Small intestine (tissue), 16 donors: Measurements from ENCODE around the gene DUS3L. TPM values are rescaled to one million over a fixed set of nuclear protein-coding genes. Genes with fewer than 3 reads are reported as not detected.

Experiments
- DNase-seq, 2 donors: peaks; one replicate each; pipeline versions ENCODE4 v3.0.0 to v3.0.0-alpha.2; 2013
- FAIRE-seq: peaks from 2 replicates; lab custom pipeline; 2012; peaks lifted over from hg19 to GRCh38; lab: Jason Lieb, UNC
- H3K27ac ChIP-seq, 3 donors: one replicate each; pipeline ENCODE4 v1.5.1; 2013; ENCODE audit warnings: low read length in 2 of 3, mild to moderate bottlenecking in 2 of 3, control low read depth in 1 of 3, inconsistent platforms in 1 of 3, low read depth in 1 of 3, moderate library complexity in 1 of 3
- H3K27me3 ChIP-seq, 3 donors: one replicate each; pipeline ENCODE4 v1.6.1; 2013; ENCODE audit warnings: low read length in 3 of 3, inconsistent platforms in 1 of 3; ENCODE audit not compliant: control insufficient read depth in 3 of 3, insufficient read depth in 3 of 3
- H3K36me3 ChIP-seq, 3 donors: one replicate each; pipeline ENCODE4 v1.6.1; 2013; ENCODE audit warnings: low read length in 3 of 3, inconsistent platforms in 1 of 3, low read depth in 1 of 3, mild to moderate bottlenecking in 1 of 3, moderate library complexity in 1 of 3; ENCODE audit not compliant: control insufficient read depth in 3 of 3, insufficient read depth in 2 of 3
- H3K4me1 ChIP-seq, 3 donors: one replicate each; pipeline ENCODE4 v1.6.1; 2013; ENCODE audit warnings: low read length in 2 of 3, inconsistent platforms in 1 of 3, low read depth in 1 of 3, mild to moderate bottlenecking in 1 of 3, moderate library complexity in 1 of 3; ENCODE audit not compliant: control insufficient read depth in 3 of 3, insufficient read depth in 2 of 3
- H3K4me3 ChIP-seq, 3 donors: one replicate each; pipeline ENCODE4 v1.5.1; 2013; ENCODE audit warnings: low read length in 3 of 3, control low read depth in 1 of 3, inconsistent platforms in 1 of 3, low read depth in 1 of 3, mild to moderate bottlenecking in 1 of 3, moderate library complexity in 1 of 3
- H3K9me3 ChIP-seq, 2 donors: one replicate each; pipeline ENCODE4 v1.6.1; 2013; ENCODE audit warnings: low read depth in 1 of 2, low read length in 1 of 2; ENCODE audit not compliant: control insufficient read depth in 2 of 2, insufficient read depth in 1 of 2
- WGBS, 3 donors: extraction: QIAGEN DNeasy Blood & Tissue Kit; methylation state at CpG; one replicate each; pipeline ENCODE4 v1.1.7; 2013; 5-methylcytosine and 5-hydroxymethylcytosine counted together
- long read RNA-seq, 10 donors: transcript quantifications; one replicate each; lab custom pipeline, GENCODE V29; 2026
- polyA plus RNA-seq, 4 donors: library from polyadenylated mRNA; stranded (reverse) in 3 of 4; unstranded in 1 of 4; fragments of 200-250 nt in 3 of 4; fragments of 120-200 nt in 1 of 4; gene quantifications; one replicate each; pipeline versions ENCODE4 v1.2.1 to v1.2.3, GENCODE V29; 2013
- donor health status: healthy with polysubstance abuse.
- donor health status: control.
- donor health status: control.
- donor health status: Bipolar disorder and iron deficiency.
- donor health status: healthy.

Gene DUS3L, protein sequence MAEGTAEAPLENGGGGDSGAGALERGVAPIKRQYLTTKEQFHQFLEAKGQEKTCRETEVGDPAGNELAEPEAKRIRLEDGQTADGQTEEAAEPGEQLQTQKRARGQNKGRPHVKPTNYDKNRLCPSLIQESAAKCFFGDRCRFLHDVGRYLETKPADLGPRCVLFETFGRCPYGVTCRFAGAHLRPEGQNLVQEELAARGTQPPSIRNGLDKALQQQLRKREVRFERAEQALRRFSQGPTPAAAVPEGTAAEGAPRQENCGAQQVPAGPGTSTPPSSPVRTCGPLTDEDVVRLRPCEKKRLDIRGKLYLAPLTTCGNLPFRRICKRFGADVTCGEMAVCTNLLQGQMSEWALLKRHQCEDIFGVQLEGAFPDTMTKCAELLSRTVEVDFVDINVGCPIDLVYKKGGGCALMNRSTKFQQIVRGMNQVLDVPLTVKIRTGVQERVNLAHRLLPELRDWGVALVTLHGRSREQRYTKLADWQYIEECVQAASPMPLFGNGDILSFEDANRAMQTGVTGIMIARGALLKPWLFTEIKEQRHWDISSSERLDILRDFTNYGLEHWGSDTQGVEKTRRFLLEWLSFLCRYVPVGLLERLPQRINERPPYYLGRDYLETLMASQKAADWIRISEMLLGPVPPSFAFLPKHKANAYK
- polyA plus RNA-seq: 10 to 100 TPM; 31.8 to 43.8 (median 41.9) TPM
- long read RNA-seq, donor 1: 0 reads
- long read RNA-seq, donor 2: 0 reads
- long read RNA-seq, donor 3, partial matches to known transcripts: 0 of 3 reads
- long read RNA-seq, donor 3, other reads (novel, unspliced or antisense): 0 of 3 reads
- long read RNA-seq, donor 4: 0 reads
- long read RNA-seq, donor 5: 0 reads
- long read RNA-seq, donor 6, partial matches to known transcripts: 5 of 6 reads
- long read RNA-seq, donor 6, other reads (novel, unspliced or antisense): 0 of 6 reads
- long read RNA-seq, donor 7, partial matches to known transcripts: 0 of 5 reads
- long read RNA-seq, donor 7, other reads (novel, unspliced or antisense): 0 of 5 reads
- long read RNA-seq, donor 8, partial matches to known transcripts: 0 of 1 reads
- long read RNA-seq, donor 8, other reads (novel, unspliced or antisense): 0 of 1 reads
- long read RNA-seq, donor 9: 0 reads
- long read RNA-seq, donor 10, partial matches to known transcripts: 0 of 4 reads
- long read RNA-seq, donor 10, other reads (novel, unspliced or antisense): 0 of 4 reads

GRCh38 chr19:5790559-5791520 is at the start of gene DUS3L:
TSS of gene DUS3L (minus strand) at chr19:5791163. CDS start at chr19:5791141, 22 bp downstream.
- Histone ChIP-seq H3K27ac (peak within 1 kb of the TSS; percentile 89 to 96 (median 95)), H3K4me3 (peak within 1 kb of the TSS; percentile 51 to 80 (median 71)), H3K9me3 (peaks cover 0 to 8% of the 10 kb centered on the region in 2 donors), H3K27me3 (no peaks in the 10 kb centered on the region), H3K36me3 (peaks cover 20 to 45% (median 22%) of the 10 kb centered on the region in 3 donors), H3K4me1 (peaks cover 2 to 6% (median 4%) of the 10 kb centered on the region in 3 donors)
- FAIRE-seq (no peak), DNase-seq (peak; percentile 98)
- 11 to 13% (median 11%) methylated on average over 62 to 72 of the region's 72 CpGs for WGBS, 3 donors

DNA sequence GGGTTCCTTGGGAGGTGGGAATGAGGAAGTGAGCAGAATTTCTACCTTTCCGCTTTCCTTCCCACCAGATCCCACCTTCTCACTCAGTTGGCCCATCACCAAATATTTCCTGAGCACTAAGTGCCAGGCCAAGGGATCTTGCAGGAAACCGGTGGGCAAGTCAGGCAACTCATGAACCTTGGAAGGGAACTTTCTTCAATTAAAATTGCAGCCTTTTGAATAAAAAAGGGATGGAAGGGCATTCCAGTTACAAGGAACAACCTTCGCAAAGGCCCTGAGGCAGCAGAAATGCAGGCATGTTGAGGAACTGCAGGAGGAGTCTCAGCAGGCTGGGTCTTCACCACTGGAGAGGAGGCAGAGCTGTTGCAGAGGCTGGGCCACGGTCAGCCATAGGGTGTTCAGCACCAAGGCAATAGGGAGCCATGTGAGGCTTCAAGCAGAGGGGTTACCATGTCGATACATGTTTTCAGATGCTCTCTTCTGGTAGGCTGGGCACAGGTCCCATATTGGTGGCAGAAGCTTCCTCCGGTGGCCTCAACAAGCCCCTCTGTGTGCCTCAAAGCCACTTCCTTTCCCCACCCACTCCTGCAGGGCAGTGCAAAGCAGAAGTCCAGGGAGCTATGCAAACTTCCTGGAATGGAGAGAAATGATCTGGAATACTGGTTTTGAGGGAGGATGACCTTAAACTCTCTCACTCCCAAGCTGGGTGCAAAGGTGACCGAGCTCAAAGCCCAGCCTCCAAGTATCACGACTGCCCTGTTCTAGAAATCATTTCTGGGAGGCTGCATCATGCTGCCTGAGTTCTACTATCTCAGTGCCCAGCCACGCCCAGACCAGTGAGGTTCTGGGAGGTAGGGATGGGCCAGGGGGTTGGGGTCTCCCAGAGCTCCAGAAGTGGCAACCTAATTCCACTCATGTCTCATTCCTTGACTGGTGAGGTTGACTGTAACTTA is 48.4 kb upstream of the DUS3L start, which contains the start of gene FUT6:
TSS of gene FUT6 (minus strand) at position 638 of the 953 bp plus-strand sequence. CDS start 7,135 bp downstream, outside the sequence.
- DNase-seq: peak; percentile 55 to 92
- Histone ChIP-seq H3K9me3 (no peaks in the 10 kb centered on the region), H3K4me1 (peaks cover 0 to 14% (median 1%) of the 10 kb centered on the region in 3 donors), H3K27me3 (no peaks in the 10 kb centered on the region), H3K36me3 (peaks cover 0 to 3% (median 2%) of the 10 kb centered on the region in 3 donors), H3K27ac (peak within 1 kb of the TSS in 2 of 3 donors; percentile 93 to 98), H3K4me3 (peak within 1 kb of the TSS in 1 of 3 donors; percentile 73)
- WGBS, 3 donors: 57 to 64% (median 62%) methylated on average over 8 to 9 of the region's 9 CpGs
- no peak for FAIRE-seq

GRCh38 chr19:5838353-5839064 is 47.5 kb upstream of the DUS3L start:
- Histone ChIP-seq H3K9me3 (no peaks in the 10 kb centered on the region), H3K27me3 (no peaks in the 10 kb centered on the region), H3K27ac (peak overlapping the region in 2 of 3 donors; percentile 93 to 98), H3K36me3 (peaks cover 0 to 3% (median 0%) of the 10 kb centered on the region in 3 donors), H3K4me3 (peak overlapping the region in 2 of 3 donors; percentile 27 to 73), H3K4me1 (peaks cover 0 to 14% (median 0%) of the 10 kb centered on the region in 3 donors)
- FAIRE-seq (no peak), DNase-seq (peak in 1 of 2 donors; percentile 85)
- WGBS, 3 donors: 14 to 33% (median 23%) methylated on average over 20 of the region's 20 CpGs

DNA sequence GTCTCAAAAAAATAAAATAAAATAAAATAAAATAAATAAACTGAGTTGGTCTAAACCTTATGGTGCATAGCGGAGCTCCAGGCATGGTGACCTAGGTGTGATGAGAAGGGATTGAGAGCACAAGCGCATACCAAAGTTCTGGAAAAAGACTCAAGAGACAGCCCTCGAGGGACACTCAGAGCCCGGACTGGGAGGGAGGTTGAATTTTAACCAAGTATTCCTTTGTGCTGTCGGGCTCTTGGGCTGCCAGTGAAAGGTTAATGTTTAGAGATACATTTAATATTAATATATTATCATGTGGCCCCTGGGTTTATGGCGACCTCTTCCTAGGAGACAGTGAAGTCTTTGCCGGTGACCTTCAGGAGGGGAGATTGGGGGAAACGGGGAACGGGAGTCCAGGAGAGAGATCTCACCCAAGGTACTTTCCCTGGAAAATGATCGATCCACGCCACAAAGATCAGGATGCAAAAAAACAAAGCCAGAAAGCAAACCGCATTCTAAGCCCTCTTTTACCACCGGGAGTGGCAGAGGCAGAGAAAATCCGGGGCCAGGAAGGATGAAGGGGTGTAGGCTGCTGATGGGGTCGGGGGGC is 46.9 kb upstream of the DUS3L start:
- Histone ChIP-seq H3K4me3 (peak overlapping the region in 2 of 3 donors; percentile 27 to 73), H3K27me3 (no peaks in the 10 kb centered on the region), H3K36me3 (peaks cover 0 to 3% (median 0%) of the 10 kb centered on the region in 3 donors), H3K9me3 (no peaks in the 10 kb centered on the region), H3K27ac (peak overlapping the region in 2 of 3 donors; percentile 93 to 98), H3K4me1 (peaks cover 0 to 14% (median 0%) of the 10 kb centered on the region in 3 donors)
- no peak for FAIRE-seq
- WGBS, 3 donors: 15 to 37% (median 28%) methylated on average over 15 of the region's 15 CpGs
- peak in 1 of 2 donors; percentile 67 for DNase-seq

DNA sequence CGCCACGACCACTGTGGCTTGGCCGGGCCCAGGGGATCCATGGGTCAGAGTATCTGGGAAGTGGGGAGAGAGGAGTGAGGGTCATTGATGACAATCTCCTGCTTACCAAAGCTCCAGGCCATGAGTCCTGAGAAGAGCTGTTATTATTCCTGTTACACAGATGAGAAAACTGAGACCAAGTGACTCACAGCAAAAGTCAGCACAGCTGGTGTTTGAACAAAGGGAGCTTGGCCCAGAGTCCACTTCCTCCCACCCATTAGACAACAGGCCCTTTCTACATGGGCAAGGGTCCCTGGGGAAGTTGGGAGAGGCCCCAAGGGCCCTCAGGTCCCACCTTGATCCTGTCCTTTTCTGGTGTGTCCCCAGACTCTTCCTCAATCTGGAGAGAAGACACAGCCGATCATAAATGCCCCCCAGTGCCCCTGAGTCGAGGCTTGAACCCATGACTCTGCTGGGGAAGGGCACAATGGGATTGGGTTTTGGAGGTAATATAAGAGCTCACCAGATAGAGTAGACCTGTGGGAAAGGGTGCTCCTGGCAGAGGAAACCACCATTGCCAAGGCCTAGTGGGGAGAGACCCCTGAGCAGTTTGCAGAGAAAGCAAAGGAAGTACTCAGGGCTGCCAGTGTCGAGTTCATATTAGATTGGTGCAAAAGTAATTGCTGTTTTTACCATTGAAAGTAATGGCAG is 41.7 kb upstream of the DUS3L start:
- FAIRE-seq (no peak), DNase-seq (no peak)
- H3K27me3 ChIP-seq: peaks cover 0 to 4% (median 0%) of the 10 kb centered on the region in 3 donors
- H3K4me1 ChIP-seq: peaks cover 0 to 12% (median 0%) of the 10 kb centered on the region in 3 donors
- 90 to 95% (median 94%) methylated on average over 6 of the region's 6 CpGs for WGBS, 3 donors
- no peak overlapping the region for H3K27ac ChIP-seq
- H3K9me3 ChIP-seq: no peaks in the 10 kb centered on the region
- H3K36me3 ChIP-seq: peaks cover 0 to 2% (median 0%) of the 10 kb centered on the region in 3 donors
- H3K4me3 ChIP-seq: no peak overlapping the region

- DNase-seq: no peak
- H3K27me3 ChIP-seq: peaks cover 0 to 4% (median 0%) of the 10 kb centered on the region in 3 donors
- H3K36me3 ChIP-seq: peaks cover 0 to 2% (median 0%) of the 10 kb centered on the region in 3 donors
- H3K4me3 ChIP-seq: no peak overlapping the region
- H3K9me3 ChIP-seq: no peaks in the 10 kb centered on the region
- no peak overlapping the region for H3K27ac ChIP-seq
- peaks cover 0 to 16% (median 0%) of the 10 kb centered on the region in 3 donors for H3K4me1 ChIP-seq
- FAIRE-seq: no peak
- WGBS, 3 donors: 88 to 93% (median 93%) methylated on average over 18 to 22 of the region's 22 CpGs
Measured at GRCh38 chr19:5832061-5832460, 41.1 kb upstream of the DUS3L start.
